ENCODE data around the gene CHM. TPM values are rescaled to one million over a fixed set of nuclear protein-coding genes. Genes with fewer than 3 reads are reported as not detected.

Gene CHM
- total and polyA plus RNA-seq, 2 of the 8 experiments (the other 6 are each of a cell fraction or from before 2014, with no cell fraction given): 8.6 to 15.5 TPM

- Histone ChIP-seq H2AFZ (ENCODE audit: low read length) (no peak overlapping the region), H3K27ac (ENCODE audit: low read depth, low read length) (no peak overlapping the region), H3K18ac (ENCODE audit: extremely low read depth, low read length) (no peak overlapping the region), H2BK12ac (ENCODE audit: low read depth, low read length) (no peak overlapping the region), H3K23me2 (ENCODE audit: low read depth, low read length) (no peaks in the 10 kb centered on the region), H3K27me3 (replicated peaks in 1 of 4; ENCODE audit: control insufficient read depth in 3 of 4, extremely low read depth in 1 of 4, insufficient read depth in 3 of 4, low read length in 3 of 4) (no peaks in the 10 kb centered on the region), H3K4me1 (replicated peaks in 1 of 4; ENCODE audit: control insufficient read depth in 3 of 4, insufficient read depth in 4 of 4, low read length in 3 of 4) (no peaks in the 10 kb centered on the region), H3K9me3 (ENCODE audit: insufficient read depth in 2 of 2, low read depth in 1 of 2, low read length in 1 of 2) (no peaks in the 10 kb centered on the region), H4K5ac (ENCODE audit: insufficient read length, low read depth, low read length) (no peak overlapping the region), H2BK15ac (ENCODE audit: low read length) (no peak overlapping the region), H3K9ac (replicated peaks in 1 of 4; ENCODE audit: extremely low read depth in 1 of 4, low read depth in 3 of 4, low read length in 3 of 4) (no peak overlapping the region), H3K14ac (ENCODE audit: insufficient read length) (no peak overlapping the region), H2AK5ac (ENCODE audit: low read depth, low read length) (no peak overlapping the region), H3K56ac (replicated peaks; ENCODE audit: insufficient read length, low read depth, low read length) (no peak overlapping the region), H3K36me3 (ENCODE audit: control insufficient read depth in 2 of 4, insufficient read depth in 4 of 4, low read length in 3 of 4) (no peaks in the 10 kb centered on the region), H4K91ac (replicated peaks; ENCODE audit: insufficient read length, low read length) (no peak overlapping the region), H4K20me1 (replicated peaks in 1 of 2; ENCODE audit: control insufficient read depth in 1 of 2, insufficient read depth in 2 of 2, low read length in 2 of 2) (no peaks in the 10 kb centered on the region), H2BK20ac (ENCODE audit: low read length) (no peak overlapping the region), H3K79me1 (ENCODE audit: low read depth, low read length) (no peaks in the 10 kb centered on the region), H3K79me2 (ENCODE audit: control insufficient read depth in 1 of 2, insufficient read depth in 2 of 2, low read length in 2 of 2) (peaks cover 0 to 57% of the 10 kb centered on the region in 2 experiments; a peak in 2 of 4 replicates), H2BK120ac (replicated peaks; ENCODE audit: low read depth, low read length) (no peak overlapping the region), H3K4ac (replicated peaks; ENCODE audit: insufficient read length, low read depth, low read length) (no peak overlapping the region), H4K8ac (ENCODE audit: extremely low read depth, insufficient read depth, low read length) (no peak overlapping the region), H2BK5ac (ENCODE audit: low read depth, low read length) (no peak overlapping the region), H3K4me3 (ENCODE audit: extremely low read depth in 1 of 4, insufficient read depth in 2 of 4, low read depth in 3 of 4, low read length in 4 of 4) (no peak overlapping the region), H3K4me2 (ENCODE audit: insufficient read depth in 1 of 2, low read depth in 2 of 2, low read length in 2 of 2) (no peak overlapping the region), H3K23ac (ENCODE audit: insufficient read length) (no peak overlapping the region)
- no peak for DNase-seq (ENCODE audit: low read depth in 1 of 2, low spot score in 2 of 2)
- no peak for FAIRE-seq
- ChIA-PET CTCF (ENCODE audit: partially characterized antibody) (no interaction called here), POLR2A (ENCODE audit: partially characterized antibody) (interaction anchor here (1.4 kb wide), 1 partner anchor 13 kb away, joined by 3 read pairs; no protein-coding TSS in a partner anchor)
- TF ChIP-seq CTBP2 (IDR thresholded peaks at IDR 0.05; ENCODE audit: borderline replicate concordance, insufficient read depth, insufficient read length, low read length) (no peak), POLR2AphosphoS5 (IDR thresholded peaks at IDR 0.05; ENCODE audit: low read depth, low read length) (no peak), HDAC6 (IDR thresholded peaks at IDR 0.05; ENCODE audit: low read depth, low read length) (no peak), RBBP5 (IDR thresholded peaks at IDR 0.05; ENCODE audit: borderline replicate concordance, low read depth, low read length) (no peak), CTCF (IDR thresholded peaks at IDR 0.05; ENCODE audit: control extremely low read depth in 1 of 3, insufficient read depth in 1 of 3, low read depth in 1 of 3, low read length in 3 of 3) (no peak), BACH1 (IDR thresholded peaks at IDR 0.05; ENCODE audit: low read length) (no peak), CEBPB (IDR thresholded peaks at IDR 0.05; ENCODE audit: low read depth, low read length) (no peak), CBX8 (IDR thresholded peaks at IDR 0.05; ENCODE audit: borderline replicate concordance, low read depth, low read length) (no peak), SIRT6 (IDR thresholded peaks at IDR 0.05; ENCODE audit: low read length) (no peak), YY1 (IDR thresholded peaks at IDR 0.05; ENCODE audit: low read depth, low read length) (no peak), ATF2 (IDR thresholded peaks at IDR 0.05; ENCODE audit: low read length) (no peak), CHD1 (IDR thresholded peaks at IDR 0.05; ENCODE audit: low read depth, low read length) (no peak)
Measured at GRCh38 chrX:86033385-86033784, 14.0 kb downstream of the CHM start.
